ENCODE results near the gene CD8A.

The CD8A gene

DNA sequence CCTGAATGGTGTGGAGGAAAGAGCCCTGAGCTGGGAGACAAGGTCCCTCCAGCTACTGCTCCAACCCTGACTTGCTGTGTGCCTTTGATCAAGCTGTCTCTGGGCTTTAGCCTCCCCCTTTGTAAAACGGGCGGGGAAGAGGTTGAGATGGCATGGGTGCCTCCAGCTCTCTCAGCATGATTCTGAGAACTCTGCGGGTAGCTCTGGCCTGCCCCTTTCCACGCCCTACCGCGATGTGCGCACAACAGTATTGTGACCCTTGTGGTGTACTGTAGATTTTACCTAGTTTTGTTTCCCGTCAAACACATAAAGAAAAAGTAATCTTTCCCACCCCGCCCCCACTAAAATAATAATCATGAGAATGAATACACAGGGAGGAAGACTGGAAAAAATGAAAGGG is 5.3 kb downstream of the CD8A start:
- no peak for DNase-seq (ENCODE audit: low read depth)

DNA sequence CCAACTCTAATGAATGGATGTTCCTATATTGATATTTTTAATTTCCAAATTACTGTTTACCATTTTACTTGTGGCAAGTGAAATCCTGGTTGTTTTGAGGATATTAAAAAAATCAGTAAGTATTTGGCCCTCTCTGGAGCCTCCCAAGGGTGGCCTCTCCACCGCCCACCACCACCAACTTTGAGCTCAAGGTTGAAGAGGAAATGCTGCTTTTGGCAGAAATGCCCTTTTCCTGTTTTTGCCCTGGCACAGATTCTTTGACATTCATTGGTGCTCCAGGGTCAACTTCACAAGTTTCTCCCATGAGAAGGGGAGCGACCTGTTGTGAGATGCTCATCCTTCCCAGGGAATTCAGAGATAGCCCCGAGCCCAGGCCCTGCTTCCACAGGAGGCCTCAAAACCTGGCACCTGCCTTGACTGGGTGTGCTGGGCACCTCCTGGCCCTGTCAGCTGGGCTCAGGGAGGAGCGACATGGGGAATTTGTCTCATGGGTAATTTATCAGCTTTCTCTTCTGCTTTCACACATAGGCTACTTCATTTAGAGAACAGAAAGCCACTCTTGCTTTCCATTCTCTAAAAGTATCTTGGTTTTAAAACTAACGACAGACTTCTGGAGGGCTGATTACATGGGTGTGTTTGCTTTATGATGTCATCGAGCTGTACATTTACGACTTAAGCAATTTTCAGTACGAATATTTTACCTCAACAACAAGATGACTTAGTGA is 6.9 kb downstream of the CD8A start:
- TF ChIP-seq, protein P1, sequence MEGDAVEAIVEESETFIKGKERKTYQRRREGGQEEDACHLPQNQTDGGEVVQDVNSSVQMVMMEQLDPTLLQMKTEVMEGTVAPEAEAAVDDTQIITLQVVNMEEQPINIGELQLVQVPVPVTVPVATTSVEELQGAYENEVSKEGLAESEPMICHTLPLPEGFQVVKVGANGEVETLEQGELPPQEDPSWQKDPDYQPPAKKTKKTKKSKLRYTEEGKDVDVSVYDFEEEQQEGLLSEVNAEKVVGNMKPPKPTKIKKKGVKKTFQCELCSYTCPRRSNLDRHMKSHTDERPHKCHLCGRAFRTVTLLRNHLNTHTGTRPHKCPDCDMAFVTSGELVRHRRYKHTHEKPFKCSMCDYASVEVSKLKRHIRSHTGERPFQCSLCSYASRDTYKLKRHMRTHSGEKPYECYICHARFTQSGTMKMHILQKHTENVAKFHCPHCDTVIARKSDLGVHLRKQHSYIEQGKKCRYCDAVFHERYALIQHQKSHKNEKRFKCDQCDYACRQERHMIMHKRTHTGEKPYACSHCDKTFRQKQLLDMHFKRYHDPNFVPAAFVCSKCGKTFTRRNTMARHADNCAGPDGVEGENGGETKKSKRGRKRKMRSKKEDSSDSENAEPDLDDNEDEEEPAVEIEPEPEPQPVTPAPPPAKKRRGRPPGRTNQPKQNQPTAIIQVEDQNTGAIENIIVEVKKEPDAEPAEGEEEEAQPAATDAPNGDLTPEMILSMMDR (IDR thresholded peaks at IDR 0.05; ENCODE audit: control insufficient read depth, extremely low read depth, insufficient read depth) = no peak
- H3K4me3 ChIP-seq (ENCODE audit: low read depth, low read length) = no peak overlapping the region
- no peak for DNase-seq (ENCODE audit: low read depth)

More for the DNA sequence above, 5.3 kb downstream of the CD8A start:
- no peak overlapping the region for H3K4me3 ChIP-seq (ENCODE audit: low read depth, low read length)
- TF ChIP-seq, protein P1 (IDR thresholded peaks at IDR 0.05; ENCODE audit: control insufficient read depth, extremely low read depth, insufficient read depth) = no peak

- TF ChIP-seq, protein P1 (IDR thresholded peaks at IDR 0.05; ENCODE audit: control insufficient read depth, extremely low read depth, insufficient read depth) = no peak
- no peak overlapping the region for H3K4me3 ChIP-seq (ENCODE audit: low read depth, low read length)
- DNase-seq (ENCODE audit: low read depth) = no peak
Observed at GRCh38 chr2:86782748-86783147, 8.0 kb downstream of the CD8A start.

- TF ChIP-seq, protein P1 (IDR thresholded peaks at IDR 0.05; ENCODE audit: control insufficient read depth, extremely low read depth, insufficient read depth) = no peak
- H3K4me3 ChIP-seq (ENCODE audit: low read depth, low read length) = no peak overlapping the region
- DNase-seq (ENCODE audit: low read depth) = no peak
Observed at GRCh38 chr2:86781363-86781762, 9.3 kb downstream of the CD8A start.

DNA sequence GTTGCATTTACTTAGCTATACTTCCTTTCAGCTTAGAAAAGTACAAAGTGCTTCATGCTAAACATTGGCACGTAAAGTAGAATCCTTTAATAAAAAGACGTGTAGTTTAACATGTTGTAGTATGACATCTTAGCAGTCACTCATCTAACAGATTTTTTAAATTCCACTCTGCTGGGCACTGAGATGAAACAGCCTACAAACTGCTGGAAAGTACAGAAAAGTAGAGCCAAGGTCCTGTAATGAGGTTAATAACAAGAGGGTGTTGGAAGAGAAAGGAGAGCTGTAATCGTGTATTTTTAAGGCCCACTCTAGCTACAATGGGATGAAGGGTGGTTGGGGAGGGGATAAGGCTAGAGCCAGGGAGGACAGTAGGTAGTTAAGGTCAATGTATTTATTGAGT is 10.7 kb downstream of the CD8A start:
- no peak for DNase-seq (ENCODE audit: low read depth)
- TF ChIP-seq, protein P1 (IDR thresholded peaks at IDR 0.05; ENCODE audit: control insufficient read depth, extremely low read depth, insufficient read depth) = no peak
- no peak overlapping the region for H3K4me3 ChIP-seq (ENCODE audit: low read depth, low read length)

- H3K4me3 ChIP-seq (ENCODE audit: low read depth, low read length) = no peak overlapping the region
Observed at GRCh38 chr2:86778957-86779356, 11.8 kb downstream of the CD8A start.

More at GRCh38 chr2:86778957-86779356, 11.8 kb downstream of the CD8A start:
- TF ChIP-seq, protein P1 (IDR thresholded peaks at IDR 0.05; ENCODE audit: control insufficient read depth, extremely low read depth, insufficient read depth) = no peak
- no peak for DNase-seq (ENCODE audit: low read depth)
